Testis (tissue), 2 donors: Measurements from ENCODE around the gene METTL22.

Experiments used
- POLR2A ChIP-seq: fragments of 450-650 bp; IDR thresholded peaks from one replicate; pipeline ENCODE4 v1.6.1; 2017; ENCODE audit warnings: antibody characterized with exemption, mild to moderate bottlenecking, moderate library complexity
- TF ChIP-seq, protein P1 (sequence below), 3 experiments: fragments of 450-650 bp in 2 of 3; fragments of 200-600 bp in 1 of 3; sonication (generic) in 1 of 3; IDR thresholded peaks; one replicate each; pipeline ENCODE4 v1.5.1; 2016 to 2019; ENCODE audit warnings: antibody characterized with exemption in 3 of 3, mild to moderate bottlenecking in 2 of 3, moderate library complexity in 1 of 3

GRCh38 chr16:8647721-8648318 lies 26.3 kb downstream of the METTL22 start:
- TF ChIP-seq, protein P1, sequence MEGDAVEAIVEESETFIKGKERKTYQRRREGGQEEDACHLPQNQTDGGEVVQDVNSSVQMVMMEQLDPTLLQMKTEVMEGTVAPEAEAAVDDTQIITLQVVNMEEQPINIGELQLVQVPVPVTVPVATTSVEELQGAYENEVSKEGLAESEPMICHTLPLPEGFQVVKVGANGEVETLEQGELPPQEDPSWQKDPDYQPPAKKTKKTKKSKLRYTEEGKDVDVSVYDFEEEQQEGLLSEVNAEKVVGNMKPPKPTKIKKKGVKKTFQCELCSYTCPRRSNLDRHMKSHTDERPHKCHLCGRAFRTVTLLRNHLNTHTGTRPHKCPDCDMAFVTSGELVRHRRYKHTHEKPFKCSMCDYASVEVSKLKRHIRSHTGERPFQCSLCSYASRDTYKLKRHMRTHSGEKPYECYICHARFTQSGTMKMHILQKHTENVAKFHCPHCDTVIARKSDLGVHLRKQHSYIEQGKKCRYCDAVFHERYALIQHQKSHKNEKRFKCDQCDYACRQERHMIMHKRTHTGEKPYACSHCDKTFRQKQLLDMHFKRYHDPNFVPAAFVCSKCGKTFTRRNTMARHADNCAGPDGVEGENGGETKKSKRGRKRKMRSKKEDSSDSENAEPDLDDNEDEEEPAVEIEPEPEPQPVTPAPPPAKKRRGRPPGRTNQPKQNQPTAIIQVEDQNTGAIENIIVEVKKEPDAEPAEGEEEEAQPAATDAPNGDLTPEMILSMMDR (IDR thresholded peaks at IDR 0.05), result no peak
- no peak for TF ChIP-seq POLR2A
